Heart left ventricle (tissue), 16 donors: ENCODE measurements around the gene FFAR4. TPM values are rescaled to one million over a fixed set of nuclear protein-coding genes. Genes with fewer than 3 reads are reported as not detected.

Experiments used
- ATAC-seq, 4 donors: fragments of 200-7000 bp; cut with Tn5 transposase; one replicate each; pipeline ENCODE4 v1.9.1; 2020 to 2022; ENCODE audit warnings: moderate library complexity in 4 of 4, mild to moderate bottlenecking in 3 of 4, moderate number of reproducible peaks in 1 of 4
- DNase-seq, 5 donors: peaks; one replicate each; pipeline ENCODE4 v3.0.0-alpha.2; 2020
- H3K27ac ChIP-seq, 12 donors: fragments of 200-600 bp; sonication (generic) in 4 of 12; one replicate each; pipeline versions ENCODE4 v1.5.0 to v1.8.0; 2016 to 2022; ENCODE audit warnings: mild to moderate bottlenecking in 2 of 12
- H3K27me3 ChIP-seq, 9 donors: fragments of 200-600 bp; sonication (generic) in 2 of 9; one replicate each; pipeline versions ENCODE4 v1.5.1 to v1.8.0; 2016 to 2022; ENCODE audit warnings: mild to moderate bottlenecking in 3 of 9
- H3K36me3 ChIP-seq, 9 donors: fragments of 200-600 bp; sonication (generic) in 2 of 9; one replicate each; pipeline versions ENCODE4 v1.5.0 to v1.8.0; 2018 to 2022; ENCODE audit warnings: mild to moderate bottlenecking in 2 of 9
- H3K4me1 ChIP-seq, 12 donors: fragments of 200-600 bp; sonication (generic) in 4 of 12; one replicate each; pipeline versions ENCODE4 v1.5.0 to v1.8.0; 2016 to 2022; ENCODE audit warnings: mild to moderate bottlenecking in 3 of 12
- H3K4me3 ChIP-seq, 12 donors: fragments of 200-600 bp; sonication (generic) in 4 of 12; one replicate each; pipeline versions ENCODE4 v1.5.0 to v1.8.0; 2017 to 2022; ENCODE audit warnings: mild to moderate bottlenecking in 9 of 12, moderate library complexity in 4 of 12
- H3K9me3 ChIP-seq, 12 donors: fragments of 200-600 bp; sonication (generic) in 4 of 12; one replicate each; pipeline versions ENCODE4 v1.5.0 to v1.8.0; 2016 to 2022; ENCODE audit warnings: mild to moderate bottlenecking in 1 of 12
- POLR2A ChIP-seq, 2 donors: fragments of 450-650 bp; IDR thresholded peaks; one replicate each; pipeline ENCODE4 v1.6.1; 2017; ENCODE audit warnings: antibody characterized with exemption in 2 of 2, mild to moderate bottlenecking in 2 of 2, moderate library complexity in 2 of 2
- WGBS, 4 donors: extraction: QIAGEN DNeasy Blood & Tissue Kit in 2 of 4; methylation state at CpG; one replicate each; pipeline versions ENCODE4 v1.1.5 to v1.1.7; 2013 to 2018; 5-methylcytosine and 5-hydroxymethylcytosine counted together
- intact Hi-C, 10 donors: fragments of 100-400 bp; cut with DNase I; formaldehyde crosslinking; loops; one replicate each; pipeline versions ENCODE4 v1.11.1 to v1.14.2; 2022
- polyA plus RNA-seq, 2 donors: library from polyadenylated mRNA; stranded (reverse); fragments of 200-250 nt; gene quantifications; one replicate each; pipeline ENCODE4 v1.2.3, GENCODE V29; 2013
- total RNA-seq, 9 donors: library from RNA; depleted of rRNA in 2 of 9; stranded (reverse); fragments of >200 nt in 2 of 9; fragmentation: NEBNext Ultra II Directional in 3 of 9; extraction: Animal tissue kit (Norgen Biotek cat#: 25700) in 3 of 9; gene quantifications; one replicate each; pipeline versions ENCODE4 v1.1.0 to v1.2.4, GENCODE V29; 2016 to 2023
- TF ChIP-seq, protein P1 (sequence below), 12 donors: fragments of 200-600 bp; sonication (generic) in 4 of 12; IDR thresholded peaks; one replicate each; pipeline versions ENCODE4 v1.5.0 to v1.8.0; 2018 to 2022; ENCODE audit warnings: antibody characterized with exemption in 12 of 12, mild to moderate bottlenecking in 5 of 12
- donor health status: ischemic (EF 13 %, LVEDD 7.1; RV severe dilation, severe dysfunction).
- donor health status: healthy with polysubstance abuse.
- donor health status: DM: no; HTN: yes; CAD: no.
- donor health status: DM: no; HTN: no; CAD: no.
- donor health status: ischemic (EF 25% LVEDD 6.9; RV normal size, moderate dysfunction).
- donor health status: ischemic (EF 25% LVEDD 5.7; RV mildly dilated, moderate dysfunction).
- donor health status: healthy.
- donor health status: DM: yes; HTN: yes; CAD: no.
- donor health status: ischemic (EF 35%, LVEDD 5.7; RV mildly dilated, moderate dysfunction).
- donor health status: nonischemic (EF 11% LVEDD 7.7; RV severe dilation, severe dysfunction).
- donor health status: DM: yes; HTN: yes; CAD: no.
- donor health status: PGD.
- donor health status: ischemic (EF 29% LVEDD 5.4; RV normal size, mild dysfunction).
- donor health status: nonischemic (EF 23%, LVEDD 6.1; RV moderate dilation, normal function).

Gene FFAR4
- total and polyA plus RNA-seq, 11 donors, result 0.06 to 1.7 (median 0.11) TPM; not detected in 4

DNA sequence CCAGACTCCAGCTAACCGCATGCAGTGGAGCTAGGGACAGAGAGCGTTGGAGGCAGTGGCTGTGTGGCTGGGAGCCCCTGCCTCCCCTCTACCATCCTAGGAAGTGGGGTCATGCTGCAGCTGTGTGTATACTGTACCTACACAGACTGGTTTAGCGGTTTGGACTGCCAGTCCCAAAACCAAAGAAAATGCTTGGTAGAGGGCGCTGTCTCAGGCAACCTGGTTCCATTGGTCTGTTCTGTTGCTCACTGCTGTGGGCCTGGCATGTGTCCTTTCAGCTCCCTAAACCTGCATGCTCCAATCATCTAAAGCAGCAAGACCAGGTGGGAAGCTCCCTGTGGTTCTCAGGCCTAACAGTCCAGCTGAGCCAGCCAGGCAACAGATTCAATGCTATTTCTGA, 30.1 kb downstream of the FFAR4 start:
- WGBS, 4 donors, result 79 to 88% (median 84%) methylated on average over 4 of the region's 4 CpGs
- TF ChIP-seq, protein P1, sequence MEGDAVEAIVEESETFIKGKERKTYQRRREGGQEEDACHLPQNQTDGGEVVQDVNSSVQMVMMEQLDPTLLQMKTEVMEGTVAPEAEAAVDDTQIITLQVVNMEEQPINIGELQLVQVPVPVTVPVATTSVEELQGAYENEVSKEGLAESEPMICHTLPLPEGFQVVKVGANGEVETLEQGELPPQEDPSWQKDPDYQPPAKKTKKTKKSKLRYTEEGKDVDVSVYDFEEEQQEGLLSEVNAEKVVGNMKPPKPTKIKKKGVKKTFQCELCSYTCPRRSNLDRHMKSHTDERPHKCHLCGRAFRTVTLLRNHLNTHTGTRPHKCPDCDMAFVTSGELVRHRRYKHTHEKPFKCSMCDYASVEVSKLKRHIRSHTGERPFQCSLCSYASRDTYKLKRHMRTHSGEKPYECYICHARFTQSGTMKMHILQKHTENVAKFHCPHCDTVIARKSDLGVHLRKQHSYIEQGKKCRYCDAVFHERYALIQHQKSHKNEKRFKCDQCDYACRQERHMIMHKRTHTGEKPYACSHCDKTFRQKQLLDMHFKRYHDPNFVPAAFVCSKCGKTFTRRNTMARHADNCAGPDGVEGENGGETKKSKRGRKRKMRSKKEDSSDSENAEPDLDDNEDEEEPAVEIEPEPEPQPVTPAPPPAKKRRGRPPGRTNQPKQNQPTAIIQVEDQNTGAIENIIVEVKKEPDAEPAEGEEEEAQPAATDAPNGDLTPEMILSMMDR (IDR thresholded peaks at IDR 0.05), result no peak
- TF ChIP-seq POLR2A (IDR thresholded peaks at IDR 0.05), result no peak
- intact Hi-C loops, result no loop called here
- no peak for ATAC-seq
- Histone ChIP-seq H3K27ac (no peak overlapping the region), H3K27me3 (peaks cover 0 to 21% (median 8%) of the 10 kb centered on the region in 9 donors), H3K36me3 (no peaks in the 10 kb centered on the region), H3K9me3 (no peaks in the 10 kb centered on the region), H3K4me3 (no peak overlapping the region), H3K4me1 (peaks cover 0 to 12% (median 5%) of the 10 kb centered on the region in 12 donors)
- DNase-seq, result no peak

DNA sequence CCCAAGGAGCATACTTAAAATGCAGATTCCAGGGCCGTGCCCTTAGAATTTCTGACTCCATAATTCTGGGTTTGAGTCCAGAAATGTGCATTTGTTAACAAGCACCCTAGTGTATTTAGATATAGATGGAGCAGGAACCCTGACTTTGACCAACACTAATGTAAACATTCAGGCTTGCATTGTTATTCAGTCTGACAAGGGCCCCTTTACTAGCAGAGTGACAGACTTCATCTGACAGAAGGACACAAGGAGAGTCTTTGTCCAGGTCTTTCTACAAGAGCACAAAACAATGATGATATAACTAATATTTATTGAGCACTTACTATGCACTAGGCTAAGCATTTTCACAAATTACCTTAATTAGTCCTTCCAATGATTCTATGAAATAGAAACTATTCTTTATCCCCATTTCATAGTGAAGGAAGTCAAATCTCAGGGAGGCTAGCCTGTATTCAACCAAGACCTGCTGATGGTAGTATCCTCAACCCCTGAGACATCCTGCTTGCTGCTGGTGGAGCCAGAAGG, 30.7 kb downstream of the FFAR4 start:
- H3K36me3 ChIP-seq, result no peaks in the 10 kb centered on the region
- 86 to 100% (median 96%) methylated on average over 1 of the region's 1 CpG for WGBS, 4 donors
- intact Hi-C loops, result no loop called here
- no peak overlapping the region for H3K4me3 ChIP-seq
- no peak overlapping the region for H3K27ac ChIP-seq
- peaks cover 0 to 16% (median 8%) of the 10 kb centered on the region in 12 donors for H3K4me1 ChIP-seq
- H3K9me3 ChIP-seq, result no peaks in the 10 kb centered on the region
- no peak for TF ChIP-seq POLR2A (IDR thresholded peaks at IDR 0.05)
- TF ChIP-seq, protein P1 (IDR thresholded peaks at IDR 0.05), result no peak
- no peak for ATAC-seq
- DNase-seq, result no peak
- H3K27me3 ChIP-seq, result peaks cover 0 to 26% (median 14%) of the 10 kb centered on the region in 9 donors

DNA sequence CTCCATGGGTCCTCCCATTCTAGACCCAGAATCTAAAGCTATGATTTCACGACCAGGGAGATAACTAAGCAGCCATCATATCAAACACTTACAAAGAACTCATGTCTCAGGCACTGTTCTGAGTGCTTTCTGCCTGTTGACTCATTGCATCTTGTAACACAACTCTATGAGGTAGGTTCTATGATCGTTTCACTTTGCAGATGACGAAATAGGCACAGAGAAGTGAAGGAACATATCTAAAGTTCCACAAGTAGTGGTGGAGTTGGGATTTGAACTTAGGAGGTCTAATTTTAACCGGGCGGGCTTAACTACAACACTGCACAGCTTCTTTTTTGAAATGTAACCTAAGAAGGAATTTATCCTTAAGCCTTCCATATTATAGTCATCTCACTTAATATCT, 31.7 kb downstream of the FFAR4 start:
- Histone ChIP-seq H3K4me3 (no peak overlapping the region), H3K4me1 (peaks cover 0 to 16% (median 8%) of the 10 kb centered on the region in 12 donors), H3K9me3 (no peaks in the 10 kb centered on the region), H3K36me3 (no peaks in the 10 kb centered on the region), H3K27me3 (peaks cover 7 to 37% (median 24%) of the 10 kb centered on the region in 9 donors), H3K27ac (no peak overlapping the region)
- 80 to 91% (median 87%) methylated on average over 5 of the region's 5 CpGs for WGBS, 4 donors
- TF ChIP-seq POLR2A (IDR thresholded peaks at IDR 0.05), result no peak
- TF ChIP-seq, protein P1 (IDR thresholded peaks at IDR 0.05), result no peak
- no peak for DNase-seq
- no peak for ATAC-seq
- intact Hi-C loops, result no loop called here

DNA sequence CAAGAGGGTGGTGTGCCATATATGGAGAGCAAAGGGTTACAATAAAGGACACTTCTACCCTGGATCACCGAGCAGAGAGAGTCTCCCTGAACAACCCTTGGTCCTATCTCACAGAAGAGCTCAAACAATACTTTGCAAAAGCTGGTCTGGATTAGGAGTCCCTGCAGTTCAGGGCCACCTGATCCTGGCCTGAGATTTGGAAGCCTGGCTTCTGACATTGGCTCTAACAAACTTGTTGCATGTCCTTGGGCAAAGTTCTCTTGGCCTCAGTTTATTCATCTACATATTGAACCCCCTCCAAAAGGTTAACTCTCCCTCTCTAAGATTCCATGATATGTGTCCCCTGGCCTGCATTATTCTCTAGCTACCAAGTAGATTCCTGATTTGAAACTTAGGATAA, 32.9 kb downstream of the FFAR4 start:
- Histone ChIP-seq H3K36me3 (no peaks in the 10 kb centered on the region), H3K9me3 (no peaks in the 10 kb centered on the region), H3K4me3 (no peak overlapping the region), H3K4me1 (peaks cover 0 to 16% (median 8%) of the 10 kb centered on the region in 12 donors), H3K27me3 (peaks cover 7 to 46% (median 35%) of the 10 kb centered on the region in 9 donors), H3K27ac (no peak overlapping the region)
- no peak for DNase-seq
- TF ChIP-seq, protein P1 (IDR thresholded peaks at IDR 0.05), result no peak
- TF ChIP-seq POLR2A (IDR thresholded peaks at IDR 0.05), result no peak
- no peak for ATAC-seq
- 28 to 62% (median 32%) methylated on average over 1 of the region's 1 CpG for WGBS, 4 donors
- intact Hi-C loops, result no loop called here
